CD4-positive, alpha-beta T cell (primary cell): ENCODE data around the gene CDC25A. TPM values are rescaled to one million over a fixed set of nuclear protein-coding genes. Genes with fewer than 3 reads are reported as not detected.
A peak's percentile ranks its signal among the peaks of the same experiment; 100 is the strongest.

Experiments used
- ATAC-seq: fragments of 200-7000 bp; cut with Tn5 transposase; one replicate; pipeline ENCODE4 v1.10.0; 2022; ENCODE audit warnings: mild to moderate bottlenecking; ENCODE audit not compliant: poor library complexity
- CTCF ChIA-PET: fragments of 350-600 bp; sonication (Branson Sonifier 250); formaldehyde crosslinking; loops from one replicate; lab custom pipeline; 2021; ENCODE audit warnings: antibody characterized with exemption, inconsistent platforms; lab: Charles Lee
- POLR2A ChIA-PET: fragments of 350-600 bp; sonication (Branson Sonifier 250); formaldehyde crosslinking; loops from one replicate; lab custom pipeline; 2021; ENCODE audit warnings: antibody characterized with exemption, inconsistent platforms; lab: Charles Lee
- DNase-seq, 14 experiments: peaks; one replicate each; pipeline ENCODE4 v3.0.0-alpha.2; 2013 to 2020; ENCODE audit warnings: mixed read lengths in 2 of 14
- H3K27ac ChIP-seq, 2 donors: one replicate each; pipeline versions ENCODE4 v1.5.1 to v1.7.0; 2013; ENCODE audit warnings: low read length in 2 of 2, low read depth in 1 of 2, mild to moderate bottlenecking in 1 of 2
- H3K27me3 ChIP-seq, 2 experiments: 1 replicate in 1 of 2; 2 replicates in 1 of 2; pipeline versions ENCODE4 v1.6.1 to v1.7.0; 2013; ENCODE audit warnings: low read length in 2 of 2, control low read depth in 1 of 2, mild to moderate bottlenecking in 1 of 2, moderate library complexity in 1 of 2; ENCODE audit not compliant: insufficient read depth in 2 of 2, control insufficient read depth in 1 of 2
- H3K36me3 ChIP-seq: one replicate; pipeline ENCODE4 v1.6.1; 2013; ENCODE audit warnings: low read length, control low read depth; ENCODE audit not compliant: insufficient read depth
- H3K4me1 ChIP-seq: one replicate; pipeline ENCODE4 v1.6.1; 2013; ENCODE audit warnings: low read length, control low read depth; ENCODE audit not compliant: insufficient read depth
- H3K4me3 ChIP-seq: one replicate; pipeline ENCODE4 v1.5.1; 2013; ENCODE audit warnings: mild to moderate bottlenecking, low read length, moderate library complexity
- H3K9me3 ChIP-seq, 2 experiments: 1 replicate in 1 of 2; 2 replicates in 1 of 2; pipeline versions ENCODE4 v1.6.1 to v1.7.0; 2013; ENCODE audit warnings: low read length in 2 of 2, mild to moderate bottlenecking in 2 of 2, control low read depth in 1 of 2, moderate library complexity in 1 of 2; ENCODE audit not compliant: control insufficient read depth in 1 of 2, insufficient read depth in 1 of 2
- H3K27ac Mint-ChIP-seq: one replicate; pipeline ENCODE4 v1.8.0; 2020; ENCODE audit warnings: mixed read lengths
- H3K27me3 Mint-ChIP-seq: one replicate; pipeline ENCODE4 v1.8.0; 2021; ENCODE audit warnings: mixed read lengths
- H3K36me3 Mint-ChIP-seq: one replicate; pipeline ENCODE4 v1.8.0; 2021; ENCODE audit warnings: low read depth, mixed read lengths
- H3K4me1 Mint-ChIP-seq: one replicate; pipeline ENCODE4 v1.8.0; 2021; ENCODE audit warnings: low read depth, mixed read lengths
- H3K4me3 Mint-ChIP-seq: one replicate; pipeline ENCODE4 v1.8.0; 2020; ENCODE audit warnings: mild to moderate bottlenecking, mixed read lengths
- H3K9me3 Mint-ChIP-seq: one replicate; pipeline ENCODE4 v1.8.0; 2020; ENCODE audit warnings: mixed read lengths
- CTCF ChIP-seq: fragments of 200-600 bp; IDR thresholded peaks from one replicate; pipeline ENCODE4 v1.8.0; 2022; ENCODE audit warnings: antibody characterized with exemption, mild to moderate bottlenecking
- intact Hi-C, 2 experiments: fragments of 100-400 bp; cut with DNase I in 1 of 2; cut with micrococcal nuclease in 1 of 2; formaldehyde crosslinking; loops; one replicate each; pipeline versions ENCODE4 v1.15.1 to v1.9.0; 2023 to 2025; cut with DNase I, micrococcal nuclease
- microRNA-seq: library from miRNA; unstranded; fragments of <30 nt; microRNA quantifications from one replicate; pipeline ENCODE4 v1.2.0, GENCODE V29; 2021; ENCODE audit warnings: borderline microRNAs expressed, borderline replicate concordance
- total RNA-seq, 174 experiments: library from RNA in 2 of 174; stranded (reverse) in 2 of 174; gene quantifications; one replicate each; pipeline ENCODE4 v1.2.3 and lab custom pipeline; 2021 to 2026

CDC25A gene
- total RNA-seq, 2 experiments from 2014 or later: 0.14 TPM; not detected in 1

DNA sequence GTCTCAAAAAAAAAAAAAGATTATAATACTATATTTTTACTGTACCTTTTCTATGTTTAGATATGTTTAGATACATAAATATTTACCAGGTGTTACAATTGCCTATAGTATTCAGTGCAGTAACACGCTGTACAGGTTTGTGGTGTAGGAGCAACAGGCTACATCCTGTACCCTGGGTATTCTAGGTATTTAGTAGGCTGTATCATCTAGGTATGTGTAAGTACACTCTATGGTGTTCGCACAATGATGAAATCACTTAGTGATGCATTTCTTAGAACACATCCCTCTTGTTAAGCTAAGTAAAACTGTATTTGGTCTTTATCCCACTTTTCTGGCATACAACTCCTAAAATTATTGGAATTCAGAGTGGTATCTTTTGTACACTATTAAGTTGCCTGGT lies 77.8 kb downstream of the CDC25A start:
- H3K4me3 Mint-ChIP-seq: no peak overlapping the region

GRCh38 chr3:48107227-48107626 lies 81.0 kb downstream of the CDC25A start:
- Mint-ChIP-seq H3K27me3 (no peaks in the 10 kb centered on the region), H3K27ac (no peak overlapping the region), H3K9me3 (no peaks in the 10 kb centered on the region), H3K36me3 (no peaks in the 10 kb centered on the region), H3K4me3 (no peak overlapping the region), H3K4me1 (no peaks in the 10 kb centered on the region)
- ATAC-seq (no peak), DNase-seq (no peak)
- no peak for TF ChIP-seq CTCF
- Histone ChIP-seq H3K36me3 (no peaks in the 10 kb centered on the region), H3K4me1 (peaks cover 2% of the 10 kb centered on the region), H3K9me3 (peaks cover 0 to 6% of the 10 kb centered on the region in 2 experiments), H3K4me3 (no peak overlapping the region), H3K27me3 (no peaks in the 10 kb centered on the region), H3K27ac (no peak overlapping the region)
- ChIA-PET POLR2A (no interaction called here), CTCF (interaction anchor here (1.0 kb wide), 1 partner anchor 10 kb away, joined by 3 read pairs; no protein-coding TSS in a partner anchor)
- intact Hi-C loops: no loop called here

More for the DNA sequence above, 77.8 kb downstream of the CDC25A start:
- H3K4me1 ChIP-seq: peaks cover 12% of the 10 kb centered on the region
- Mint-ChIP-seq H3K27me3 (no peaks in the 10 kb centered on the region), H3K9me3 (no peaks in the 10 kb centered on the region), H3K27ac (no peak overlapping the region), H3K36me3 (no peaks in the 10 kb centered on the region), H3K4me1 (peaks cover 7% of the 10 kb centered on the region)
- H3K36me3 ChIP-seq: no peaks in the 10 kb centered on the region
- intact Hi-C loops: no loop called here
- ATAC-seq (no peak), DNase-seq (no peak)
- TF ChIP-seq CTCF: no peak
- ChIA-PET POLR2A (no interaction called here), CTCF (interaction anchor here (0.7 kb wide), 1 partner anchor 78 kb away, joined by 3 read pairs; the partner anchor contains the start of gene CDC25A)
- H3K27ac ChIP-seq: no peak overlapping the region
- H3K9me3 ChIP-seq: peaks cover 0 to 6% of the 10 kb centered on the region in 2 experiments
- H3K27me3 ChIP-seq: no peaks in the 10 kb centered on the region
- H3K4me3 ChIP-seq: no peak overlapping the region

Small RNA genes within 50 kb of the gene (microRNA-seq; reads per million reads assigned to microRNA genes)
- gene MIR4443: 13.0 reads per million, percentile 43 among the genes with 10 or more reads in this experiment

Other genes starting within 250 kb of the CDC25A start
- gene MAP4, start 172.0 kb downstream of the CDC25A start, total RNA-seq: 10 to 100 TPM; 42.2 to 42.6 TPM
- gene CAMP, start 35.1 kb upstream of the CDC25A start, total RNA-seq: not detected
- 10 to 100 TPM; 18.3 to 20.5 TPM for gene ZNF589, start 52.7 kb upstream of the CDC25A start, total RNA-seq
- 1 to 10 TPM; 7.5 to 8.7 TPM for gene NME6, start 113.0 kb upstream of the CDC25A start, total RNA-seq
- not detected for gene SPINK8, start 145.2 kb upstream of the CDC25A start, total RNA-seq
- gene FBXW12, start 183.8 kb upstream of the CDC25A start, total RNA-seq: not detected
- 1 to 10 TPM; 1.1 to 2.0 TPM for gene PLXNB1, start 241.7 kb upstream of the CDC25A start, total RNA-seq